HCT116 (cell line): ENCODE data around the gene IGFALS. TPM values are rescaled to one million over a fixed set of nuclear protein-coding genes. Genes with fewer than 3 reads are reported as not detected.

Experiments used
- ATAC-seq: fragments of 200-7000 bp; cut with Tn5 transposase; 2 replicates; pipeline ENCODE4 v1.9.1; 2020; ENCODE audit warnings: mild to moderate bottlenecking, moderate library complexity
- BruUV-seq: library from RNA; stranded (reverse); fragments of 400-500 nt; replicated peaks from 2 replicates; lab custom pipeline; 2021; lab: Mats Ljungman, UMichigan
- CTCF ChIA-PET: fragments of 300-600 bp; sonication (Branson Sonifier 250); formaldehyde crosslinking; loops from one replicate; lab custom pipeline; 2021; ENCODE audit warnings: antibody characterized with exemption; lab: Charles Lee
- POLR2A ChIA-PET: fragments of 300-600, 350-600 bp; sonication (Branson Sonifier 250); formaldehyde crosslinking; loops from one replicate; lab custom pipeline; 2021; ENCODE audit warnings: antibody characterized with exemption; lab: Charles Lee
- RAD21 ChIA-PET, 2 experiments: fragments of 300-600 bp; sonication (Branson Sonifier 250); formaldehyde crosslinking; loops; one replicate each; lab custom pipeline; 2023; ENCODE audit warnings: low total read pairs in 2 of 2; ENCODE audit not compliant: uncharacterized antibody in 2 of 2, unreplicated experiment in 2 of 2, low non-redundant PET in 1 of 2; lab: Charles Lee
- DNase-seq: peaks from one replicate; pipeline ENCODE4 v3.0.0-alpha.2; 2010; ENCODE audit warnings: low read depth, low spot score
- H2AFZ ChIP-seq: fragments of 200-600 bp; shearing (Covaris generic), sonication (generic); 2 replicates; pipeline ENCODE4 v1.6.1; 2017; ENCODE audit warnings: low read depth, mixed run types, mixed read lengths, antibody characterized with exemption, low read length; ENCODE audit not compliant: poor library complexity, severe bottlenecking
- H3K27ac ChIP-seq: 2 replicates; pipeline ENCODE4 v1.5.1; 2012; ENCODE audit warnings: low read depth, low read length
- H3K27me3 ChIP-seq: fragments of 200-600 bp; sonication (generic); 2 replicates; pipeline ENCODE4 v1.6.1; 2016; ENCODE audit warnings: mixed run types, low read length, mixed read lengths; ENCODE audit not compliant: insufficient read depth
- H3K36me3 ChIP-seq, 2 experiments: fragments of 200-500 bp in 1 of 2; fragments of 200-600 bp in 1 of 2; sonication (Bioruptor generic) in 1 of 2; sonication (generic) in 1 of 2; 2 replicates each; pipeline versions ENCODE4 v1.5.1 to v1.6.1; 2014 to 2016; ENCODE audit warnings: low read length in 2 of 2, inconsistent platforms in 1 of 2, mixed read lengths in 1 of 2, mixed run types in 1 of 2; ENCODE audit not compliant: insufficient read depth in 2 of 2, control insufficient read depth in 1 of 2
- H3K4me1 ChIP-seq, 2 experiments: fragments of 200-600 bp in 1 of 2; sonication (generic) in 1 of 2; 2 replicates each; pipeline versions ENCODE4 v1.5.1 to v1.6.1; 2012 to 2017; ENCODE audit warnings: low read length in 2 of 2, inconsistent platforms in 1 of 2, mild to moderate bottlenecking in 1 of 2, mixed read lengths in 1 of 2, mixed run types in 1 of 2, moderate library complexity in 1 of 2; ENCODE audit not compliant: insufficient read depth in 2 of 2, control insufficient read depth in 1 of 2
- H3K4me2 ChIP-seq: fragments of 200-600 bp; sonication (generic); 2 replicates; pipeline ENCODE4 v1.6.1; 2017; ENCODE audit warnings: mixed run types, low read length, mixed read lengths
- H3K4me3 ChIP-seq, 2 experiments: fragments of 200-600 bp in 1 of 2; sonication (generic) in 1 of 2; replicated peaks in 1 of 2; 2 replicates each; pipeline ENCODE4 v1.5.1; 2011 to 2016; ENCODE audit warnings: low read length in 2 of 2, control low read depth in 1 of 2, low read depth in 1 of 2, mild to moderate bottlenecking in 1 of 2, mixed read lengths in 1 of 2, mixed run types in 1 of 2
- H3K79me2 ChIP-seq: fragments of 200-600 bp; sonication (generic); 2 replicates; pipeline ENCODE4 v1.6.1; 2017; ENCODE audit warnings: mild to moderate bottlenecking, mixed run types, low read length, moderate library complexity, mixed read lengths; ENCODE audit not compliant: insufficient read depth
- H3K9ac ChIP-seq: fragments of 200-600 bp; sonication (generic); 2 replicates; pipeline ENCODE4 v1.6.1; 2016; ENCODE audit warnings: low read length, mixed read lengths
- H3K9me2 ChIP-seq: fragments of 200-600 bp; sonication (generic), shearing (Covaris generic); 2 replicates; pipeline ENCODE4 v1.6.1; 2017; ENCODE audit warnings: mixed run types, mild to moderate bottlenecking, moderate library complexity; ENCODE audit not compliant: insufficient read depth
- H3K9me3 ChIP-seq, 2 experiments: fragments of 200-500 bp in 1 of 2; fragments of 200-600 bp in 1 of 2; sonication (Bioruptor generic) in 1 of 2; sonication (generic) in 1 of 2; 2 replicates each; pipeline ENCODE4 v1.6.1; 2014 to 2017; ENCODE audit warnings: low read length in 2 of 2, mixed read lengths in 2 of 2, inconsistent platforms in 1 of 2, low read depth in 1 of 2, mild to moderate bottlenecking in 1 of 2, mixed run types in 1 of 2, moderate library complexity in 1 of 2; ENCODE audit not compliant: control insufficient read depth in 1 of 2, insufficient read depth in 1 of 2
- H4K20me1 ChIP-seq: fragments of 200-600 bp; sonication (generic), shearing (Covaris generic); 2 replicates; pipeline ENCODE4 v1.6.1; 2017; ENCODE audit warnings: mixed run types, mild to moderate bottlenecking, moderate library complexity; ENCODE audit not compliant: insufficient read depth
- ATF3 ChIP-seq: IDR thresholded peaks from 2 replicates; pipeline ENCODE4 v1.6.1; 2012
- CBX3 ChIP-seq: IDR thresholded peaks from 2 replicates; pipeline ENCODE4 v1.6.1; 2012; ENCODE audit warnings: low read depth
- CEBPB ChIP-seq: IDR thresholded peaks from 2 replicates; pipeline ENCODE4 v1.6.1; 2012; ENCODE audit warnings: low read depth
- ELF1 ChIP-seq: IDR thresholded peaks from 2 replicates; pipeline ENCODE4 v1.6.1; 2012; ENCODE audit warnings: low read depth, borderline replicate concordance
- EZH2 ChIP-seq: fragments of 200-600 bp; sonication (generic); IDR thresholded peaks from 2 replicates; pipeline ENCODE4 v1.6.1; 2017; ENCODE audit warnings: antibody characterized with exemption, mixed run types
- EZH2phosphoT487 ChIP-seq: fragments of 200-600 bp; IDR thresholded peaks from 2 replicates; pipeline ENCODE4 v1.6.1; 2018; ENCODE audit warnings: antibody characterized with exemption, borderline replicate concordance
- FOSL1 ChIP-seq: IDR thresholded peaks from 2 replicates; pipeline ENCODE4 v1.6.1; 2012; ENCODE audit warnings: low read depth
- JUND ChIP-seq: IDR thresholded peaks from 2 replicates; pipeline ENCODE4 v1.6.1; 2012
- POLR2A ChIP-seq: IDR thresholded peaks from 2 replicates; pipeline ENCODE4 v1.7.0; 2011; ENCODE audit warnings: borderline replicate concordance; ENCODE audit not compliant: insufficient read depth, insufficient read length; ENCODE audit errors: extremely low read depth
- RAD21 ChIP-seq: IDR thresholded peaks from 2 replicates; pipeline ENCODE4 v1.6.1; 2012; ENCODE audit warnings: low read depth, mild to moderate bottlenecking
- SIN3A ChIP-seq: IDR thresholded peaks from 2 replicates; pipeline ENCODE4 v1.6.1; 2012; ENCODE audit warnings: low read depth
- SP1 ChIP-seq: IDR thresholded peaks from 2 replicates; pipeline ENCODE4 v1.6.1; 2012; ENCODE audit warnings: low read depth
- SRF ChIP-seq: IDR thresholded peaks from 2 replicates; pipeline ENCODE4 v1.6.1; 2012; ENCODE audit warnings: low read depth
- TCF7L2 ChIP-seq: IDR thresholded peaks from 2 replicates; pipeline ENCODE4 v1.7.0; 2011; ENCODE audit warnings: borderline replicate concordance, inconsistent platforms; ENCODE audit not compliant: insufficient read depth, insufficient read length; ENCODE audit errors: extremely low read depth
- YY1 ChIP-seq: IDR thresholded peaks from 2 replicates; pipeline ENCODE4 v1.6.1; 2011; ENCODE audit warnings: low read length, low read depth, moderate library complexity, mild to moderate bottlenecking; ENCODE audit not compliant: insufficient replicate concordance; ENCODE audit errors: extremely low read depth
- ZFX ChIP-seq: fragments of 450-650 bp; IDR thresholded peaks from 2 replicates; pipeline ENCODE4 v1.6.1; 2017
- ZNF274 ChIP-seq: fragments of 200-500 bp; sonication (Bioruptor generic); IDR thresholded peaks from 2 replicates; pipeline ENCODE4 v1.6.1; 2014; ENCODE audit warnings: mild to moderate bottlenecking, low read depth, low read length, inconsistent platforms
- intact Hi-C: fragments of 100-400 bp; cut with micrococcal nuclease; formaldehyde crosslinking; loops from 2 replicates; pipeline ENCODE4 v1.10.0; 2022
- total RNA-seq: library from RNA; stranded (reverse); gene quantifications from one replicate; pipeline ENCODE4 v1.2.1, GENCODE V29; 2021; ENCODE audit not compliant: unreplicated experiment

IGFALS gene
- total RNA-seq, 1 experiment from 2014 or later, result 0.10 TPM

DNA sequence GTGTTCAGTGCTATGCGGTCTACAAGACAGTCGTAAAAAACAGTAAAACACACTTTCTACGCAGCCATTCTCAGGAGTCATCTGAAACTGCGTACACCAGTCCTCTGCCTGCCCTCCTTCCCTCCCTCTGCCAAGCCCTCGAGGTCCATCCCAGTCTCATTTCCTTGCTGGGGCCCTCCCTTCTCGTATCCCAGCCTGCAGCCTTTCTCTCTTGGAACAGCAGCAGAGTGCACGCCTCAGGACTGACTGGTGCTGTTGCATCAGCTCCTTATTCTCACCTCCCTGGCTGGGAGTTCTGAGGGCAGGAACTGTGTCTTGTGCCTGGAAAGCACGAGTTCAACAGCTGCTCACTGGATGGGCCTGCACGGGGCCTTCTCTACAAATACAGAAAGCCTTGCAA lies 46.0 kb upstream of the IGFALS start:
- POLR2A ChIA-PET, result no interaction called here
- Histone ChIP-seq H3K9me2 (no peaks in the 10 kb centered on the region), H2AFZ (no peak overlapping the region), H3K9me3 (no peaks in the 10 kb centered on the region), H3K36me3 (no peaks in the 10 kb centered on the region), H3K4me2 (no peak overlapping the region), H3K4me3 (no peak overlapping the region), H3K27me3 (no peaks in the 10 kb centered on the region), H3K9ac (no peak overlapping the region), H3K4me1 (no peaks in the 10 kb centered on the region), H3K27ac (no peak overlapping the region), H3K79me2 (no peaks in the 10 kb centered on the region), H4K20me1 (no peaks in the 10 kb centered on the region)
- RAD21 ChIA-PET, result no interaction called here
- intact Hi-C loops, result no loop called here
- no peak for DNase-seq
- no peak for ATAC-seq
- CTCF ChIA-PET, result no interaction called here
- no TSS peak for BruUV-seq
- TF ChIP-seq POLR2A (no peak), ATF3 (no peak), YY1 (no peak), ELF1 (no peak), SIN3A (no peak), RAD21 (no peak), TCF7L2 (no peak), EZH2phosphoT487 (no peak), JUND (no peak), EZH2 (no peak), ZFX (no peak), CBX3 (no peak), CEBPB (no peak), SRF (no peak), ZNF274 (no peak), SP1 (no peak), FOSL1 (no peak)
